HepG2 (cell line): ENCODE data around the gene BCL11B. TPM values are rescaled to one million over a fixed set of nuclear protein-coding genes. Genes with fewer than 3 reads are reported as not detected.

Source experiments
- ATAC-seq: fragments of 200-7000 bp; cut with Tn5 transposase; 3 replicates; pipeline ENCODE4 v1.9.1; 2020; ENCODE audit warnings: mild to moderate bottlenecking, moderate library complexity
- BruUV-seq: library from RNA; stranded (reverse); fragments of 400-500 nt; replicated peaks from 2 replicates; lab custom pipeline; 2021; lab: Mats Ljungman, UMichigan
- CTCF ChIA-PET: fragments of 300-600 bp; formaldehyde crosslinking; extraction: SDS; loops from one replicate; lab custom pipeline; 2021; ENCODE audit warnings: low total read pairs, inconsistent platforms, low intra/inter-chr PET ratio; lab: Yijun Ruan, JAX
- POLR2A ChIA-PET: fragments of 350-600 bp; sonication (Branson Sonifier 250); formaldehyde crosslinking; loops from one replicate; lab custom pipeline; 2020; ENCODE audit warnings: antibody characterized with exemption, inconsistent platforms; lab: Yijun Ruan, JAX
- DNase-seq: peaks from one replicate; pipeline ENCODE4 v3.0.0-alpha.2; 2015; ENCODE audit warnings: low spot score
- FAIRE-seq: peaks from 3 replicates; lab custom pipeline; 2011; peaks lifted over from hg19 to GRCh38; lab: Jason Lieb, UNC
- H2AFZ ChIP-seq: one replicate; pipeline ENCODE4 v1.6.1; 2011; ENCODE audit warnings: low read length, inconsistent platforms
- H3K27ac ChIP-seq: fragments of 300-600 bp; 3 replicates; pipeline ENCODE4 v1.8.0; 2011; ENCODE audit warnings: mixed run types, mild to moderate bottlenecking, mixed read lengths, low read length, inconsistent platforms; ENCODE audit not compliant: insufficient read depth; ENCODE audit errors: extremely low read length
- H3K27me3 ChIP-seq, 2 experiments: fragments of 200-600 bp in 1 of 2; 2 replicates in 1 of 2; 3 replicates in 1 of 2; pipeline versions ENCODE4 v1.6.0 to v1.8.0; 2011; ENCODE audit warnings: low read length in 2 of 2, mild to moderate bottlenecking in 2 of 2, moderate library complexity in 2 of 2, inconsistent platforms in 1 of 2; ENCODE audit not compliant: insufficient read depth in 2 of 2, control insufficient read depth in 1 of 2
- H3K36me3 ChIP-seq, 2 experiments: fragments of 200-600 bp in 1 of 2; replicated peaks in 1 of 2; 2 replicates in 1 of 2; 3 replicates in 1 of 2; pipeline versions ENCODE4 v1.5.1 to v1.8.0; 2011; ENCODE audit warnings: low read length in 2 of 2, inconsistent platforms in 1 of 2; ENCODE audit not compliant: insufficient read depth in 2 of 2, control insufficient read depth in 1 of 2
- H3K4me1 ChIP-seq: 2 replicates; pipeline ENCODE4 v1.5.1; 2012; ENCODE audit warnings: low read length, inconsistent platforms; ENCODE audit not compliant: insufficient read depth
- H3K4me2 ChIP-seq: 2 replicates; pipeline ENCODE4 v1.6.0; 2011; ENCODE audit warnings: low read depth, low read length, inconsistent platforms
- H3K4me3 ChIP-seq, 3 experiments: fragments of 200-600 bp in 1 of 3; sonication (generic), shearing (Covaris generic) in 1 of 3; replicated peaks in 1 of 3; 2 replicates each; pipeline ENCODE4 v1.5.1; 2011 to 2016; ENCODE audit warnings: low read length in 3 of 3, inconsistent platforms in 2 of 3, low read depth in 2 of 3, mild to moderate bottlenecking in 2 of 3, control low read depth in 1 of 3, mixed read lengths in 1 of 3; ENCODE audit not compliant: insufficient read depth in 1 of 3
- H3K79me2 ChIP-seq: one replicate; pipeline ENCODE4 v1.6.1; 2011; ENCODE audit warnings: low read length, inconsistent platforms; ENCODE audit not compliant: insufficient read depth
- H3K9ac ChIP-seq: 2 replicates; pipeline ENCODE4 v1.6.0; 2011; ENCODE audit warnings: mild to moderate bottlenecking, low read depth, low read length, inconsistent platforms; ENCODE audit not compliant: insufficient read depth
- H3K9me3 ChIP-seq: 2 replicates; pipeline ENCODE4 v1.5.1; 2012; ENCODE audit warnings: mild to moderate bottlenecking, low read length
- H4K20me1 ChIP-seq: 2 replicates; pipeline ENCODE4 v1.6.0; 2011; ENCODE audit warnings: inconsistent platforms, mild to moderate bottlenecking, low read length, moderate library complexity; ENCODE audit not compliant: insufficient read depth
- GPN1 ChIP-seq: sonication (generic); formaldehyde crosslinking; IDR thresholded peaks from 2 replicates; pipeline ENCODE4 v1.5.1; 2020; ENCODE audit warnings: missing genetic modification reagents, borderline replicate concordance
- HNF1B ChIP-seq: sonication (generic); formaldehyde crosslinking; IDR thresholded peaks from 2 replicates; pipeline ENCODE4 v1.5.1; 2020; ENCODE audit warnings: mild to moderate bottlenecking, moderate library complexity, missing genetic modification reagents
- KMT2B ChIP-seq: IDR thresholded peaks from 2 replicates; pipeline ENCODE4 v1.6.1; 2016; ENCODE audit warnings: missing genetic modification reagents, missing compliant biosample characterization
- SIX1 ChIP-seq: sonication (generic); formaldehyde crosslinking; IDR thresholded peaks from 2 replicates; pipeline ENCODE4 v1.4.0; 2020; ENCODE audit warnings: missing genetic modification reagents, borderline replicate concordance
- ZNF672 ChIP-seq: sonication (generic); formaldehyde crosslinking; IDR thresholded peaks from 2 replicates; pipeline ENCODE4 v1.8.1; 2022; ENCODE audit warnings: missing genetic modification reagents
- WGBS: methylation state at CpG from one replicate; pipeline ENCODE4 v1.1.6; 2017; ENCODE audit warnings: low lambda C conversion rate; 5-methylcytosine and 5-hydroxymethylcytosine counted together
- in situ Hi-C: cut with HindIII; loops from 2 replicates; pipeline ENCODE4 v1.10.0; 2017; ENCODE audit warnings: low pct_unique_long_range_greater_than_20kb; ENCODE audit not compliant: extremely low pct_ligation_motif_present
- intact Hi-C: fragments of 100-400 bp; cut with micrococcal nuclease; formaldehyde crosslinking; loops from one replicate; pipeline ENCODE4 v1.10.0; 2022; ENCODE audit not compliant: unreplicated experiment
- polyA plus RNA-seq, 8 experiments: library from polyadenylated mRNA; depleted of rRNA in 3 of 8; stranded (reverse) in 7 of 8; unstranded in 1 of 8; fragments of >200 nt; fragmentation: Illumina TruSeq in 4 of 8; extraction: Trizol in 4 of 8; gene quantifications; 2 replicates each; pipeline versions ENCODE4 v1.2.1 to v1.2.3, GENCODE V29; 2011 to 2016; ENCODE audit warnings: low read depth in 4 of 8, missing spikeins in 1 of 8, mixed read lengths in 1 of 8; ENCODE audit not compliant: insufficient read depth in 1 of 8
- total RNA-seq, 5 experiments: library from RNA; depleted of rRNA; stranded (reverse); fragments of >200 nt; fragmentation: Illumina TruSeq; extraction: Trizol; gene quantifications; 2 replicates each; pipeline ENCODE4 v1.2.3, GENCODE V29; 2016; ENCODE audit warnings: low read depth in 1 of 5
- TF ChIP-seq, protein P1 (sequence below): sonication (generic); formaldehyde crosslinking; IDR thresholded peaks from 2 replicates; pipeline ENCODE4 v1.4.0; 2020; ENCODE audit warnings: mild to moderate bottlenecking, missing genetic modification reagents
- TF ChIP-seq, protein P2 (sequence below): sonication (generic); formaldehyde crosslinking; IDR thresholded peaks from 2 replicates; pipeline ENCODE4 v1.4.0; 2020; ENCODE audit warnings: missing genetic modification reagents

The BCL11B gene
- total and polyA plus RNA-seq, 2 of the 13 experiments (the other 11 are each of a cell fraction or from before 2014, with no cell fraction given) = not detected

DNA sequence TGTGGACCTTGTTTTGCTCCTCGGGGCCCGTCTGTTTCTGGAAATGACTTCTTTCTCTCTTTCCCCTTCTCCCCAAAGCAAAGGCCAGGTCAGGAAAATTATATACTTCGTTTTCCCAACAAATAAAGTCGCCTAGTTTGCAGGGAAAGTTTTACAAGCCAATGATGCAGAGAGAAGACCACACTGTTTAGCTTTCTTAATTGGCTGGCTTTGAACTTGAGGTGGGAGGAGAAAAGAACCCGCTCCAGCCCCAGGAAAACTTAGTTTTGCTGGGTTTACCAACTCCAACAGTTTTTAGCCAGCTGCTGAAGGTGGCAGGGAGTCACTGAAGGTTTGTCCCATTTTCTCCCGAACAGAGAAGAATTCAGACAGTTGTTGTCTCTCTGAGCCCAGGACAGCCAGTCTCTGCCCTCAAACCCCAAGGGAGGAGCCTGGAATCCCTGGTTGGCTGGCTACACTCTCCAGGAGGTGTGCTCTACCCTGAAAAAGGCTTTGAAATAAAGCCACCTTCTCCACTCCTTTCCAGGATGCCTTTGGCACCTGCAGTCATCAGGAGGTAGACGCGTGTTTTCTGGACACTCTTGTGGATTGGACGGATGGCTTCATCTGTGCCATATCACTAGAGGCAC, 24.8 kb downstream of the BCL11B start:
- intact Hi-C loops = no loop called here
- BruUV-seq = no TSS peak
- Histone ChIP-seq H3K4me2 (no peak overlapping the region), H4K20me1 (no peaks in the 10 kb centered on the region), H3K36me3 (no peaks in the 10 kb centered on the region), H3K79me2 (no peaks in the 10 kb centered on the region), H3K4me1 (no peaks in the 10 kb centered on the region), H3K27ac (no peak overlapping the region), H3K27me3 (peaks cover 3 to 57% of the 10 kb centered on the region in 2 experiments; a peak in 4 of 5 replicates), H3K9ac (no peak overlapping the region), H3K4me3 (no peak overlapping the region), H2AFZ (no peak overlapping the region), H3K9me3 (no peaks in the 10 kb centered on the region)
- WGBS = 26% methylated on average over 8 of the region's 9 CpGs
- ChIA-PET POLR2A (no interaction called here), CTCF (no interaction called here)
- DNase-seq (no peak), ATAC-seq (no peak), FAIRE-seq (no peak)
- TF ChIP-seq SIX1 (no peak), GPN1 (no peak), ZNF672 (no peak), KMT2B (CRISPR knock-in tag) (no peak), HNF1B (CRISPR knock-in tag) (no peak)
- TF ChIP-seq, protein P1, sequence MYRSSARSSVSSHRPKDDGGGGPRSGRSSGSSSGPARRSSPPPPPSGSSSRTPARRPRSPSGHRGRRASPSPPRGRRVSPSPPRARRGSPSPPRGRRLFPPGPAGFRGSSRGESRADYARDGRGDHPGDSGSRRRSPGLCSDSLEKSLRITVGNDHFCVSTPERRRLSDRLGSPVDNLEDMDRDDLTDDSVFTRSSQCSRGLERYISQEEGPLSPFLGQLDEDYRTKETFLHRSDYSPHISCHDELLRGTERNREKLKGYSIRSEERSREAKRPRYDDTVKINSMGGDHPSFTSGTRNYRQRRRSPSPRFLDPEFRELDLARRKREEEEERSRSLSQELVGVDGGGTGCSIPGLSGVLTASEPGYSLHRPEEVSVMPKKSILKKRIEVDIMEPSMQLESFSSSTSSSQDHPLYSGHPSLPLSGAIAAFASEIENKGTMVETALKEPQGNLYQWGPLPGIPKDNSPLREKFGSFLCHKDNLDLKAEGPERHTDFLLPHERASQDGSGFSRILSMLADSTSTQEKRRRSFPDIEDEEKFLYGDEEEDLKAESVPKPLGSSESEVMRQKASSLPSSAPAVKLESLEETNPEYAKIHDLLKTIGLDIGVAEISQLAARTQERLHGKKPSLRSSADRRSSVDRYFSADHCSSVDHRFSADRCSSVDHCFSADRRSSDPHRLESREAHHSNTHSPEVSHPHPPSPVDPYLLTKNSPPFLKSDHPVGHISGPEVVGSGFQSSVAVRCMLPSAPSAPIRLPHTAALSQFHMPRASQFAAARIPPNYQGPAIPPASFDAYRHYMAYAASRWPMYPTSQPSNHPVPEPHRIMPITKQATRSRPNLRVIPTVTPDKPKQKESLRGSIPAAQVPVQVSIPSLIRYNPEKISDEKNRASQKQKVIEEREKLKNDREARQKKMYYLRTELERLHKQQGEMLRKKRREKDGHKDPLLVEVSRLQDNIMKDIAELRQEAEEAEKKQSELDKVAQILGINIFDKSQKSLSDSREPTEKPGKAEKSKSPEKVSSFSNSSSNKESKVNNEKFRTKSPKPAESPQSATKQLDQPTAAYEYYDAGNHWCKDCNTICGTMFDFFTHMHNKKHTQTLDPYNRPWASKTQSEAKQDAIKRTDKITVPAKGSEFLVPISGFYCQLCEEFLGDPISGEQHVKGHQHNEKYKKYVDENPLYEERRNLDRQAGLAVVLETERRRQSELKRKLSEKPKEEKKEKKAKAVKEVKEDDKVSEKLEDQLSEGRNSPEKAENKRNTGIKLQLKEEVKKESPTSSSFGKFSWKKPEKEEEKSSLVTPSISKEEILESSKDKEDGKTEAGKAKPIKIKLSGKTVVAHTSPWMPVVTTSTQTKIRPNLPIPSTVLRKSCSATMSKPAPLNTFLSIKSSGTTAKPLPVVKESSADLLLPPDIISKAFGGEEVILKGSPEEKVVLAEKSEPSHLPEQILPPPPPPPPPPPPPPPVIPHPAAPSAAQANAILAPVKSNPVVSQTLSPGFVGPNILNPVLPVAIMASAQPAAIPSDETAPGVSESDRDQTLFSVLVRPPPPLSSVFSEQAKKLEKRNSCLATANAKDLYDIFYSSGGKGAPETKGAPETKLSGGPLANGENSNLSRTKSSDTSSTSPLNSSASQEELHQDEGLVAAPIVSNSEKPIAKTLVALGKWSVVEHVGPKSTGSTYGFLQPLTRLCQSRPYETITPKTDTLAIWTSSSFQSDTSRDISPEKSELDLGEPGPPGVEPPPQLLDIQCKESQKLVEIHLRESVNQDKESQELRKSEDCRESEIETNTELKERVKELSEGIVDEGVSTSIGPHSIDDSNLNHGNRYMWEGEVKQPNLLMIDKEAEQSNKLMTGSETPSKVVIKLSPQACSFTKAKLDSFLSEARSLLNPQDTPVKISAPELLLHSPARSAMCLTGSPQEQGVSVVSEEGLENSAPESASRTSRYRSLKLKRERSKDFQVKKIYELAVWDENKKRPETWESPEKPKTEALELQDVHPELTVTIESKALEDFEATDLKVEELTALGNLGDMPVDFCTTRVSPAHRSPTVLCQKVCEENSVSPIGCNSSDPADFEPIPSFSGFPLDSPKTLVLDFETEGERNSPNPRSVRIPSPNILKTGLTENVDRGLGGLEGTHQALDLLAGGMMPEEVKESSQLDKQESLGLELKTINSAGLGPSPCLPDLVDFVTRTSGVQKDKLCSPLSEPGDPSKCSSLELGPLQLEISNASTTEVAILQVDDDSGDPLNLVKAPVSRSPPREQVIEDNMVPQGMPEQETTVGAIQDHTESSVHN = no peak
- TF ChIP-seq, protein P2, sequence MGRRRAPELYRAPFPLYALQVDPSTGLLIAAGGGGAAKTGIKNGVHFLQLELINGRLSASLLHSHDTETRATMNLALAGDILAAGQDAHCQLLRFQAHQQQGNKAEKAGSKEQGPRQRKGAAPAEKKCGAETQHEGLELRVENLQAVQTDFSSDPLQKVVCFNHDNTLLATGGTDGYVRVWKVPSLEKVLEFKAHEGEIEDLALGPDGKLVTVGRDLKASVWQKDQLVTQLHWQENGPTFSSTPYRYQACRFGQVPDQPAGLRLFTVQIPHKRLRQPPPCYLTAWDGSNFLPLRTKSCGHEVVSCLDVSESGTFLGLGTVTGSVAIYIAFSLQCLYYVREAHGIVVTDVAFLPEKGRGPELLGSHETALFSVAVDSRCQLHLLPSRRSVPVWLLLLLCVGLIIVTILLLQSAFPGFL = no peak
- in situ Hi-C loops = no loop called here
